Epithelial cell of proximal tubule (primary cell): ENCODE data around the gene STIP1. TPM values are rescaled to one million over a fixed set of nuclear protein-coding genes. Genes with fewer than 3 reads are reported as not detected.
A peak's percentile ranks its signal among the peaks of the same experiment; 100 is the strongest.

Experiments used
- DNase-seq: peaks from one replicate; pipeline ENCODE4 v3.0.0-alpha.2; 2011; ENCODE audit warnings: low read depth
- H3K4me3 ChIP-seq: 2 replicates; pipeline ENCODE4 v1.5.1; 2011; ENCODE audit warnings: low read depth, mild to moderate bottlenecking, low read length
- CTCF ChIP-seq: conservative IDR thresholded peaks from 2 replicates; pipeline ENCODE4 v1.5.1; 2012; ENCODE audit warnings: low read depth, mild to moderate bottlenecking, low read length
- total RNA-seq: library from RNA; depleted of rRNA; stranded (reverse); fragments of >200 nt; gene quantifications from 2 replicates; pipeline ENCODE4 v1.2.3, GENCODE V29; 2015

The STIP1 gene
- total RNA-seq, 1 donor from 2014 or later = 275 TPM

DNA sequence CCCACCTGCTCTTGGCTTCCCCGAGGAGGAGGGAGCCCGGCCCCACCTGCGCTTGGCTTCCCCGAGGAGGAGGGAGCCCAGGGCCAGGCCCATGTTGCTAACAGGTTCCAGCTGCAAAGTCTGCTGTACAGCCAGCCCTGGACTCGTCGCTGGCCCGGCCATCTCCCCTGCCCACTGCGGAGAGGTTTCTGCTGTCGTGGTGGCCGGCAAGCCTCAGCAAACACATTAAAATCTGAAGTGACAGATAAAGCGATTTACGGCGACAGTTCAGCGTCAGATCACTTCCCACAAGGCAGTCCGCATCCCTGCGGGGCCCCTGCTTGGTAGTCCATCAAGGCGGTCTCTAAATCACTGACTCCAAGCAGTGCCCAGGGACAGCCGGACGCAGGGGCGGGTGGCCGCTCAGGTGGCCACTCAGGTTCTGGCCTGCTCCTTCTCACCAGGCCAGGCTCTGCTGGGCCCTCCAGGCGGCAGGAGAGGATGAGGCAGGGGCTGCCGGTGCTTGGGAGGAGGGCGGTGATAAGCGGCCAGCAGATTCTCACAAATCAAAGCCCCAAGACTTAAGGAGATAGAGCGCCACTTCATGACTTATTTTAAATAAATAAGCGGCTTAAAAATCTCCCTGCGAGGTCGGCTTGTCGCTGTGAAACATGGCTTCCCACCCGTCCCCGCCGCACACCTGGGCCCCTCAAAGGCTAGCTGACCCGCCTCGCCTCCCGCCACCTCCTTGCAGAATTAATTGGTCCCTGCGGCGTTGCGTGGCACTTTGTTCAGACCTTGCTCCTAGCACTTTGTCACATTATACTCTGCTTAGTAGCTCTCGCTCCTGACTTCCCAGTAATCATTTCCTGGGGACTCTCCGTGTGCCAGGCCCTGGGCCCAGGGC, 41.1 kb upstream of the STIP1 start:
- no peak overlapping the region for H3K4me3 ChIP-seq
- no peak for TF ChIP-seq CTCF

DNA sequence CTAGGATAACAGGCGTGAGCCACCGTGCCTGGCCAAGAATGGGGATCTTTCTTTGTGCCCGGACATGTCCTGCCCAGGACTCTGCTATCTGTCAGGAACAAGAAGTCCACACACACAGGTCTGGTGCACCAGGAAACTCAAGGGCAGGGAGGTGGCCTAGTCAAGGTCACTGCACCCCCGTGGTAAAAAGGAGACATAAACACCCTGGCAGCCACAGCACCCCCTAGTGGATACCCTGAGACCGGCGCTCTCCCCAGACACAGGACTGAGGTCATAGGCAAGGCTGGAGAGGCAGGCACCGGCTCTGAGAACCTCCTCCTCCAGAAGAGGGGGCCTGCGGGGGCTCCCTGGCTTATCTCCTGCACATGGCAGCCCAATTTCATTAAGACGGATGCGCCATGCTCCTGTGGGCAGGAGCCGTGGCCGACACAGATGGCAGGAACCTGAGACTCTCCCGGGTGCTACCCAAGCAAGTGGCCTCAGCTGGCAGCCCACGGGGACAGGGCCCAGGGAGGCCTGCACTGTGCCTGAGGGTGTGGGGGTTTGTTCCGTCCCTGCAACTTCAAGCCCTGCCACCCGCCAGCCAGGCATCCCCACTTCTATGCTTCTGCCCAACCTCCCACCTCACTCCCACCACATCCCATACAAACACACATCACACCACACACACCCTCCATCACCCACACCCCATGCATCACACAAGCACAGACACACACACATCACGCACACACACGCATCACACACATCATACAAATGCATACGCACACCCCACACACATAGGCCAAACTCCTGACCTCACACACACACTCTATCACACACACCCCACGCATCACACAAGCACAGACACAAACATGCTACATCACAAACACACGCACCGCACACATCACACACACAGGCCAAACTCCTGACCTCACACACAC, 39.7 kb upstream of the STIP1 start:
- H3K4me3 ChIP-seq = no peak overlapping the region
- no peak for DNase-seq
- TF ChIP-seq CTCF = peak; percentile 89

More for the DNA sequence above, 41.1 kb upstream of the STIP1 start:
- DNase-seq = no peak

GRCh38 chr11:64148226-64148916, 37.6 kb upstream of the STIP1 start:
- no peak overlapping the region for H3K4me3 ChIP-seq
- TF ChIP-seq CTCF = peak; percentile 96
- DNase-seq = no peak

DNA sequence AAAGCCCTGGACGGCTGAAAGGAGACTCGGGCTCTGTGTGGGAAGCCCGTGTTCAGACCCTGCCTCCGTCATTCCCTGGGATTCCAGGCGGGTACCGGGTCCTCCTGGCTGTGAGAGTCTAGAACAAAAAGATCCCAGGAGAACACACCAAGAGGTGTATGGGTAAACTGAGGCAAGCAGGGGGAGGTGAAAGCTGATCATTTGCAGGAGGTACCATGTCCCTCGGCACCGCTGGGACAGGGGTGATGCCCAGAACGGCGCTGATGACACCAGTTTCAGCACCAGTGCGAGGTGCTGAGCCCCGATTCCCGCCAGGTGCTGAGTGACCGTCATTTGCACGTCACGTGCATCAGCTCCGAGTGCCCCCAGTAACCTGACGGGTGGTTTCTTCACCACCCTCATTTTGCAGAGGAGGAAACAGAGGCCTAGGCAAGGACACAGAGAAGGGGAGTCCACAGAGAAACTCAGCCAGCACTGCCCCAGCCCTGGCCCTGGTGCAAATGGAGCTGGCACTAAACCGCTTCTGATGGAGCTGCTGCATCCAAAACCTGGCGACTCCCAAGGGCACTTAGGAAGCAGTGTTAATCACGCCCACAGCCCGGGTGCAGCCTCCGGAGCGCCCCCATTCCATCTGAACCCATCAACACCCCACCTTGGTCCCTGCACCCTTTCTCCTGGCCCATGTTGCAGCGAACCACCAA, 36.9 kb upstream of the STIP1 start:
- no peak for TF ChIP-seq CTCF
- DNase-seq = no peak
- no peak overlapping the region for H3K4me3 ChIP-seq

DNA sequence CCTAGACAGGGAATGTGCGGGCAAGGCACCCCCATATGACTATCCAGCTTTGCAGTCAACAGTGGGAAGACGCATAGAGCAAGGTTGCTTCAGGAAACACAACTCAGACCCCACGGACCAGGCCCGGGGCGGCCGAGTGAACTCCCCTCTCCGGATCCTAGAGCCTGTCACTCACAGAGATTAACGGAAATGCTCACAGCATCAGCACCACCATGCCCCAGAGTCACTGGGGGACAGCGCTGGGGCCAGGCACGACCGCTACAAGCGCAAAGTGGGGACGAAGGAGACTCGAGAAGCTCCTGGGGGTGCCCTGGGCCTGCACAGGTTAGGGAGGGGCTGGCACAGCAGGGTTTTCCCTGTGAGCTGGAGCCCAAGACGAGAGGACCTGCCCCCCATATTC, 35.9 kb upstream of the STIP1 start:
- no peak for TF ChIP-seq CTCF
- no peak overlapping the region for H3K4me3 ChIP-seq
- DNase-seq = no peak

DNA sequence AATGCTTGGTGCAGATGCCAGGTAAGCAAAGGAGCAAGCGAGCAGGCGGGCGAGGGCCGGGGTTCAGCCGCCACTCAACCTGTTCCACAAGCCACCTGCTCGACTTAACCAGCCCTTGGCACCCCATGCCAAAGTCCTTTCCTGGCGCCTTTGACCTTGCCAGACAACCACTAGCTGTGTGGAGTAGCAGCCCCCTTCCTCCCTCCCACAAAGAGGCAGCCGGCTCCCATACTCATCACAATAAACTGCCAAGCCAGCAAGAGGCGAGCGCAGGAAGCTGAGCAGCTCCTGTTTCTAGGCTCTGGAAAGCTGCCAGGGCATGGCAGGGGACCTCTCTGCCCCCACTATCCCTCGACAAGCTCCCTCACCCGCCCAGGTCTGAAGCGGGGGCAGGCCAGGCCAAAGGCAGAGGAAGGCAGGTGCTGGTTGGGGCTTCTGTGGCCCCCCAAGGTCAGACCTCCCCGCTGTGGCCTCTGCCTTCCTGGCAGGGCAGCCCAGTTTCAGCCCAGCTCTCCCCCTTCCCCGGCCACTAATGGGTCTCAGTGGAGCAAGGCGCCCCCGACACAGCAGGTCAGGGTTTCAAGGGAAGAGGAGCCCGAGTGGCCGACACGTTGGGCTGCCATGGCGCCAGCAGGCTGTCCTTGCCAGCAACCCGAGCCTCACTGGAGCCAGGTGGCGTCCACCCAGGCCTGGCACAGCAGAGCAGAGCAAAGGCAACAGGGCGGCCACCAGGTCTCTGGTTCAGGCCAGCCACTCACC, 35.3 kb upstream of the STIP1 start:
- no peak overlapping the region for H3K4me3 ChIP-seq
- TF ChIP-seq CTCF = no peak
- DNase-seq = no peak
